Activated effector memory CD4-positive, alpha-beta T cell treated with anti-CD3 and anti-CD28 coated beads, Interleukin-2, amount 50 U/mL, for 16 hours (primary cell): ENCODE data around the gene SLC26A3.

Experiments
- DNase-seq: peaks from one replicate; pipeline ENCODE4 v3.0.0-alpha.2; 2020

The SLC26A3 gene

GRCh38 chr7:107743567-107744344 is 59.3 kb downstream of the SLC26A3 start, which contains the start of gene CBLL1:
Gene CBLL1 (plus strand): TSS chr7:107744142. CDS start chr7:107744164, 22 bp downstream.
- peak; percentile 100 for DNase-seq

DNA sequence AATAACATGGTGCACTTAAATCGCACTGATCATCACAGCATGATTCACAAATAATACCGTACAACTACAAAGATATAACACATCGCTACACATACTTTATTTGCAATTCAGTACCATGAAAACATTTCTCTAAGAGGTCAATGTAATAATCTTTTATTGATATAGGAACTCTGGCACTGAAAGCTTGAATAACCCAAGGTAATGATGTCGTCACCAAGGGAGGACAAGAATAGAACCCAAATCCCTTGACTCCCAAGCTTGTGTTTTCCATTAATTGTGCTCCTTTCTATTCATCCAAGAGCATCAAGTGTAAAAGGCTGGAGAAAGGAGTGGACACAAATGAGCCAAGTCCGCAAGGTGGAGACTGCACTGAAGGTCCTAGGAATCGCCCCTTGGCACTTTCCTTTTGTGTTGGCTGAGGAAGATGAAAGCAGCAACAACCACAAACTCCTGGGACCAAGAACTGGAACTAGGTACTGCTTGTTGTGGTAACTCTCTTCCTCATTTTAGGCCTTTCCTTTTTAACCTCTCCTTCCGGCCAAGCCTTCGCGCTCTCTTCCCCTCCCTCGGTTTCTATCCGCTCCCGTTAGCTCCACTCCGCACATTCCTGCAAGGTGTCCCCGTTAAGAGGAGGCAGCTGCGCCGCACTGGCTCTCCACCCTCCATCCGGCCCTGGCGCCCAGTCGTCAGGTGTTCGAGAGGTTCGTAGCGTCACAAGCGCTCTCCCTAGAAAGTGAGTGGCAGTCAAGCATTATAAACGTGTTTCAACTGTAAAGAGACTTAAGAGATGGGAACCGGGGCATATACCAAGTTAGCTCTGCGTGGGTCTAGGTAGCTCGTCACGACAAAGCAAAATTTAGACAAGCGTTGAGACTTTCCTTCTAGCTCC is 60.1 kb downstream of the SLC26A3 start:
- DNase-seq: no peak

- DNase-seq: no peak
Observed at GRCh38 chr7:107728276-107728675, 74.7 kb downstream of the SLC26A3 start.

DNA sequence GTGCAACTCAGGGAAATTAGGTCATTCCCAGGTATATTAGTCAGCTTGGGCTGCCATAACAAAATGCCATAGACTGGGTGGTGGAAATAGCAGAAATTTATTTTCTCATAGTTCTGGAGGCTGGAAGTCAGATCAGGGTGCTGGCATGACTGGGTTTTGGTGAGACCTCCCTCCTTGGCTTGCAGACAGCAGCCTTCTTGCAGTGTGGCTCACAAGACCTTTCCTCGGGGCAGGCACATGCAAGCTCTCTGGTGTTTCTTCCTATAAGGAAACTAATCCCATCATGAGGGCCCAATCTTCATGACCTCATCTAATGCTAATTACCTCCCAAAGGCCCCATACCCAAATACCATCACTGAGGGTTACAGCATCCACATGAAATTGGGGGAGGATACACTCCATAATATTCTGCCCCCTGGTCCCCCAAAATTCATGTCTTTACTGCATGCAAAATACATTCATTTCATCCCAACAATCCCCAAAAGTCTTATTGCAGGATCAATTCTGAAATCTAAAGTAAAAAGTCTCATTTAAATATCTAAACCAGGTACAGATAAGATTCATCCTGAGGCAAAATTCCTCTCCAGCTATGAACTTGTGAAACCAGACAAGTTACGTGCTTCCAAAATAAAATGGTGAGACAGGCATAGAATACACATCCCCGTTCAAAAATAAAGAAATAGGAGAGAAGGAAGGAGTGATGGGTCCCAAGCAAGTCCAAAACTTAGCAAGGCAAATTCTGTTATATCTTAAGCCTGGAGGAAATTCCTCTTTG is 76.5 kb downstream of the SLC26A3 start:
- no peak for DNase-seq

- peak; percentile 71 for DNase-seq
Observed at GRCh38 chr7:107725138-107725740, 77.8 kb downstream of the SLC26A3 start.

DNA sequence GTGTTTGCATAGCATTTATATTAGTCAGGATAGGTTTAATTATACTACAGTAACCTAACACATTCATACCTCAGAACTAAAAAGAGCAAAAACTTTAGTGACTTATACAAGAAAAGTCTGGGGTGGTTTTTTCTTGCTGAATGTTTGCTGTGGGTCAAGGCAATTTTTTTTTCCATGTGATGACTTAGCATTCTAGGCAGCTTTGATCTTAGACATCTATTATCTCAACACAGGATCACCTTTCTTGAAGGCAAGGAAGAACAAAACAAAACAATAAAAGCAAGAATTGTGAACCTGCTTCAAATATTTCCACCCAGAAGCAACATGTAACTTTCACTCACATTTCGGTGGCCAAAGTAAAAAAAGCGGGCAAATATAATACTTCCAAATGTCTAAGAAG is 79.8 kb downstream of the SLC26A3 start:
- no peak for DNase-seq

DNA sequence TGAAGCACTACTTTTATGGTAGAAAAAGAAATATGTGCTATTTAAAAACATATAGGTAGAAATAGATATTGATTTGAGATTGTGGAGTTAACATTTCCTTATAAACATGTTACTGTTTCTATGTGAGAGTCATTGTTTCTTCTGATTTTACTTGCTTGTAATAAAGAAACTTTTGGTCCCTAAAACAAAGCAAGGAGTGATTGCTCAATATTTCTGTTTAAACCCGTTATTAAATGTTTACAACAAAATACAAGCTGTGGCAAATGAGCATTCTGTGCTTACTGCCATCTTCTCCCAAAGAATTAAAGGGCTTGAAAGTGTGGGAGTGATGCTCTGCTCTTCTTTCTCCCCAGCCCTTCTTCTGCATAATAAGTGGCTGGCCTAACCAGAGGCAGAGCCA is 81.7 kb downstream of the SLC26A3 start:
- DNase-seq: no peak

DNA sequence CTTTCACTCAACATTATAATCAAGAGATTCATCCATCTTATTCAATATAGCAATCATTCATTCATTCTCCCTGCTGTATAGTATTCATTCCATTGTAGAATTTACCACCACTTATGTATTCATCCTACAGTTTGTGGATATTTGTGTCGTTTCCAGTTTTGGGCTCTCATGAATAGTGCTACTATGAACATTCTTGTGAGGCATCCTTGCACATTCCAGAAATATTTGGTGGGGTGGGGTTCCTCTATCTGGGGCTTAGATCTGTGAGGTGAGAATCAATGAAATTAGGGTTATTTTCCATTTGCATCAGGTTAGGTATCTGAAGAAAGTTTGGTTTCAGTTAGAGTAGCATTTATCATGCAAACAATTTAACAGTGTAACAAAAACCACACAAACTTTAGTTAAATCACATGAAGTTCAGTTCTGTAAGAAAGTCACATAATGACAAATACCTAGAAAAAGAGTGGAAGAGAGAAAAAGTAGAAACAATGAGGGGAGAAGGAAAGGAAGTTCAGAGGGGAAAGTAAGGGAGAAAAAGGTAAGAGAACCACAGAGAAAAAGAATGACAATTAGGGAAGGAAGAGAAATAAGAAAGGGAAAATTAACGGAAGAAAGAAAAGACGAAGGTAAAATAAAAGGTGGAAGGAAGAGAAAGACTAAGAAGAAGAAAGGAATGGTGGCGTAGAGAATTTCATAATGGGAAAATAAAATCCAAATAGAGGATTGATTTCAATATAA is 84.4 kb downstream of the SLC26A3 start:
- no peak for DNase-seq

DNA sequence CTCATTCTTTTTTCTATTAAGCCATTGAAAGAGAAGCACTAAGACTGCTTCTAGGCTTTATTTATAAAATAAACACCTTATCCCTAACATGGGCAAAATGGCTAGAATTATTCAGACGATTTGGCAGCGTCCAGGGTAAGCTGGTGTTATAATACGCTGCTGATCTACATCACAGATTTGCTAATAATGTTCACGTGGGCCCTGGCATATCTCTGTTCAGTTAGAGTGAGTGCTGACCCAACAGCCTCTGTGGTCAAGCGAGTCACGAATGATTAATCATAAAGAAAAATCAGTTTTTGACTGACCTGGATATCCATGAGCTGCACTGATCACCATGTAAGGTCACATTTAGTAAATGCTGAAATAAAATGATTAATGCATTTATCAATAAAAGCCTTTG is 87.5 kb downstream of the SLC26A3 start:
- no peak for DNase-seq
